HFF-Myc (cell line): Measurements from ENCODE around the gene RHBDD3.

ENCODE experiments used
- DNase-seq: peaks from one replicate; pipeline ENCODE4 v3.0.0-alpha.2; 2011; ENCODE audit warnings: low read depth; ENCODE audit errors: extremely low read depth
- H3K4me3 ChIP-seq: replicated peaks from 2 replicates; pipeline ENCODE4 v1.5.1; 2011; ENCODE audit warnings: low read depth, mild to moderate bottlenecking, control low read depth, low read length
- TF ChIP-seq, protein P1 (sequence below): IDR thresholded peaks from 2 replicates; pipeline ENCODE4 v1.5.1; 2012; ENCODE audit warnings: mild to moderate bottlenecking, low read depth, low read length, control low read depth; ENCODE audit errors: missing control alignments

Gene RHBDD3

GRCh38 chr22:29275819-29276565 lies 8.2 kb upstream of the RHBDD3 start:
- no peak overlapping the region for H3K4me3 ChIP-seq
- TF ChIP-seq, protein P1, sequence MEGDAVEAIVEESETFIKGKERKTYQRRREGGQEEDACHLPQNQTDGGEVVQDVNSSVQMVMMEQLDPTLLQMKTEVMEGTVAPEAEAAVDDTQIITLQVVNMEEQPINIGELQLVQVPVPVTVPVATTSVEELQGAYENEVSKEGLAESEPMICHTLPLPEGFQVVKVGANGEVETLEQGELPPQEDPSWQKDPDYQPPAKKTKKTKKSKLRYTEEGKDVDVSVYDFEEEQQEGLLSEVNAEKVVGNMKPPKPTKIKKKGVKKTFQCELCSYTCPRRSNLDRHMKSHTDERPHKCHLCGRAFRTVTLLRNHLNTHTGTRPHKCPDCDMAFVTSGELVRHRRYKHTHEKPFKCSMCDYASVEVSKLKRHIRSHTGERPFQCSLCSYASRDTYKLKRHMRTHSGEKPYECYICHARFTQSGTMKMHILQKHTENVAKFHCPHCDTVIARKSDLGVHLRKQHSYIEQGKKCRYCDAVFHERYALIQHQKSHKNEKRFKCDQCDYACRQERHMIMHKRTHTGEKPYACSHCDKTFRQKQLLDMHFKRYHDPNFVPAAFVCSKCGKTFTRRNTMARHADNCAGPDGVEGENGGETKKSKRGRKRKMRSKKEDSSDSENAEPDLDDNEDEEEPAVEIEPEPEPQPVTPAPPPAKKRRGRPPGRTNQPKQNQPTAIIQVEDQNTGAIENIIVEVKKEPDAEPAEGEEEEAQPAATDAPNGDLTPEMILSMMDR = no peak

DNA sequence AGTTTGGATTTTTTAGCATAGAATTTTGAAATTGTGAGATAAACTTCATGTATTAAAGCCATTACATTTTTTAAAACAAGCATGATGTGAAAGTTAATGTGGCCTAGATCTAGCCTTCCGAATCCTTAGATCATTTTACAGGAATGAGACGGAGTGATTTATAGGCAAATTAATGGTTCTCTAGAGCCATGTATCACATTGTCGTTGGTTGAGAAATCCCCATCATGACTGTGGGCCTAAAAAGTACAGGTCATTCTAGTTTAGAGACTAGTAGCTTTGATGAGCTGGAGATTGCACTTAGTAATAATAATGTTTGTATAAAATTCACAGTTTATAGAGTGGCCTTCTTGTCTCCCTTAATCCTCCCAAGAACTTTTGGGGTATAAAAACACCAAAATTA lies 7.4 kb upstream of the RHBDD3 start:
- TF ChIP-seq, protein P1 = no peak
- no peak overlapping the region for H3K4me3 ChIP-seq
- no peak for DNase-seq

More at GRCh38 chr22:29275819-29276565, 8.2 kb upstream of the RHBDD3 start:
- DNase-seq = no peak

DNA sequence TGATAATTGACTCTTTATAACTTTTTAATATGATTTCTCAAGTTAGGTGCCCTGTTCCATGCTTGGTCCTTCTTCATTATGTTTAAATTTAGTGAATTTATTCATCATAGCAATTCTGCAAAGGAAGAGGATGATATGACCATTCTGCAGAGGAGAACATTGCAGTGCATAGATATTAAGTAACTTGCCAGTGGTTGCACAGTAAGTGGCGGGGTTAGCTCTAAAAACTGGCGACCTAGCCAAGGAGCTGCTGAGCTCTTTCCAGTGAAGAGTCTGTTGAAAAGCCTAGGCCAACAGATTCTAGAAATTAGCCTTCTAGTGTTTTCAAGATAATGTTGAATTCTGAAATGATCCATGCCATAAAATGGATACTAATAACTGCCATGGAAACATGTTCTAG lies 4.8 kb upstream of the RHBDD3 start:
- no peak for DNase-seq
- H3K4me3 ChIP-seq = no peak overlapping the region
- TF ChIP-seq, protein P1 = no peak

DNA sequence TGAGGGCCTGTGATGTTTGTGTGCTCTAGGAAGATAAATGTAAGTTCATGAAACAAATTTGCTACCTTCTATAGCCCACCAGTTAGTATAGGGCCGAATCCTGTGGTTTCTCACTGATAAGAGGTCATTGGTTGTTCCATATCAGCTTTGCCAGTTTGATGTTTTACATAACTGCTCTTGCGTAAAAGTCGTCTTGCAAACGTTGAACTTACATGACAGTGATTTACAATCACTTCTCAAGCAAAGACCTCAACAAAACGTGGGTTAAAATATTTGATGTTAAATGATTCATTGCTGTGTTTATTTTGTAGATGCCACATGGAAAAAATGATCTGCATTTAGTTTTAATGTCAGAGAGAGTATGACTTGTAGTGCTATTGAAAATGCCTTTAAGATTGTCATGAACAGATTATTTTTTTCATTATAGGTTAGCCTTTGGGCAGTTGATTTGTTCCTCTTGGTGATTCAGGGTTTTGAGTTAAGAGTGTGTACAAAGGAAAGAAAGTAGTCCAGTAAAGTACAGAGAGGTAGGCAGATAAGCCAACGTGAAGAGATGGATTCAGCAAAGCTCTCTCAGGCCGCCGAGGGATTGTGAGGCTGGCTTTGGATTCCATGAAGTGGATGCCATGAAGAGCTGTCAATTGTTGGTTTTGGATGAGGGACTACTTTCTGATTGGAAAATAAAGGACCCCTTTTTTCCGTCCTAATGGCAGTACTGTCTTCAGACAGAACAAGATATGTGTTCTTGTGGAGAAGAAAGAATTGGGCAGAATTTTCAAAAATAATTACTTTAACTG lies 2.9 kb upstream of the RHBDD3 start:
- DNase-seq = no peak
- H3K4me3 ChIP-seq = peak overlapping the region; percentile 80
- TF ChIP-seq, protein P1 = no peak

GRCh38 chr22:29269731-29270474 lies 2.1 kb upstream of the RHBDD3 start:
- TF ChIP-seq, protein P1 = no peak
- H3K4me3 ChIP-seq = peak overlapping the region; percentile 80
- DNase-seq = no peak

DNA sequence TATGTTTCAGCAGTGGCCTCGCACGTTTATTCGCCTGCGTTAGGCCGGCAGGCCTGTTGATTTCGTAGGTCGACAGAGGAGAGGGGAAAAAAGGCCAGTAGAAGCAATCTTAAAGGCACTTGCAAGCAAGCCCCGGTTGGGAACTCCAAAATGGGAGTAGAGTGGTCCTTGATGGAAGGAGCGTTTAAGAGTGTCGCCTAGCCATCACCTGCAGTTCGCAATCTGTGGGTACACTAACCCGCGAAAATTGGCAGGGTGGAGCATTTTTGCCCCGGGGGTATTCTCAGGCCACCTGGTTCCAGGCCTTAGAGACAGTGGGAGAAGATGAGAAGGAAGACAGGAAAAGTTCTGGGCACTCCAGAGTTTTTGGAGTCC lies 1.4 kb upstream of the RHBDD3 start:
- TF ChIP-seq, protein P1 = no peak
- no peak for DNase-seq
- H3K4me3 ChIP-seq = peak overlapping the region; percentile 80
